OCI-LY7 (cell line): ENCODE results near the gene TBXA2R. TPM values are rescaled to one million over a fixed set of nuclear protein-coding genes. Genes with fewer than 3 reads are reported as not detected.

ENCODE experiments used
- BruUV-seq: library from RNA; stranded (reverse); fragments of 400-500 nt; replicated peaks from 2 replicates; lab custom pipeline; 2021; lab: Mats Ljungman, UMichigan
- CTCF ChIA-PET: fragments of 300-600 bp; sonication (Branson Sonifier 250); formaldehyde crosslinking; loops from one replicate; lab custom pipeline; 2022; ENCODE audit warnings: antibody characterized with exemption; ENCODE audit not compliant: unreplicated experiment; lab: Charles Lee
- POLR2A ChIA-PET: fragments of 300-600 bp; sonication (Branson Sonifier 250); formaldehyde crosslinking; loops from one replicate; lab custom pipeline; 2022; ENCODE audit warnings: antibody characterized with exemption; lab: Charles Lee
- DNase-seq: peaks from one replicate; pipeline ENCODE4 v3.0.0-alpha.2; 2015; ENCODE audit warnings: low spot score
- H2AFZ ChIP-seq: fragments of 200-600 bp; sonication (generic), shearing (Covaris generic); 2 replicates; pipeline ENCODE4 v1.6.1; 2014; ENCODE audit warnings: mild to moderate bottlenecking, antibody characterized with exemption, low read length, moderate library complexity
- H3K27ac ChIP-seq: fragments of 200-600 bp; sonication (generic); 2 replicates; pipeline ENCODE4 v1.5.1; 2014; ENCODE audit warnings: mixed run types, low read depth, mild to moderate bottlenecking, moderate library complexity, low read length, inconsistent platforms; ENCODE audit not compliant: poor library complexity, severe bottlenecking
- H3K36me3 ChIP-seq: fragments of 200-600 bp; sonication (generic); 2 replicates; pipeline ENCODE4 v1.6.1; 2014; ENCODE audit warnings: mild to moderate bottlenecking, antibody characterized with exemption, low read length, moderate library complexity, mixed read lengths; ENCODE audit not compliant: insufficient read depth
- H3K4me1 ChIP-seq: fragments of 200-600 bp; sonication (generic); 2 replicates; pipeline ENCODE4 v1.5.1; 2014; ENCODE audit warnings: mild to moderate bottlenecking, low read length; ENCODE audit not compliant: insufficient read depth, poor library complexity, severe bottlenecking
- H3K4me2 ChIP-seq: fragments of 200-600 bp; sonication (generic); 2 replicates; pipeline ENCODE4 v1.6.1; 2014; ENCODE audit warnings: mild to moderate bottlenecking, low read length
- H3K4me3 ChIP-seq: fragments of 200-600 bp; sonication (generic); 2 replicates; pipeline ENCODE4 v1.5.1; 2014; ENCODE audit warnings: mild to moderate bottlenecking, low read depth, low read length; ENCODE audit not compliant: poor library complexity, severe bottlenecking
- H3K79me2 ChIP-seq: fragments of 200-600 bp; sonication (generic); 2 replicates; pipeline ENCODE4 v1.6.1; 2016; ENCODE audit warnings: low read depth, mild to moderate bottlenecking, low read length, moderate library complexity, mixed read lengths; ENCODE audit not compliant: insufficient read depth
- H3K9me2 ChIP-seq: fragments of 200-600 bp; sonication (generic); 2 replicates; pipeline ENCODE4 v1.6.1; 2016; ENCODE audit warnings: mild to moderate bottlenecking, low read length, mixed read lengths; ENCODE audit not compliant: insufficient read depth
- H3K9me3 ChIP-seq: fragments of 200-600 bp; sonication (generic); 2 replicates; pipeline ENCODE4 v1.6.1; 2014; ENCODE audit warnings: mild to moderate bottlenecking, mixed run types, low read length, mixed read lengths
- H4K20me1 ChIP-seq: fragments of 200-600 bp; sonication (generic); 2 replicates; pipeline ENCODE4 v1.6.1; 2014; ENCODE audit warnings: mild to moderate bottlenecking, antibody characterized with exemption, low read length, moderate library complexity, mixed read lengths; ENCODE audit not compliant: insufficient read depth
- CTCF ChIP-seq: fragments of 200-600 bp; sonication (generic); conservative IDR thresholded peaks from 2 replicates; pipeline ENCODE4 v1.5.1; 2014; ENCODE audit warnings: mild to moderate bottlenecking, antibody characterized with exemption, low read length, moderate library complexity, mixed read lengths
- EZH2phosphoT487 ChIP-seq: fragments of 200-600 bp; sonication (generic); IDR thresholded peaks from 2 replicates; pipeline ENCODE4 v1.6.1; 2018; ENCODE audit warnings: low read depth, borderline replicate concordance, mild to moderate bottlenecking, mixed run types, antibody characterized with exemption, low read length, moderate library complexity, mixed read lengths
- intact Hi-C: fragments of 100-400 bp; cut with micrococcal nuclease; formaldehyde crosslinking; loops from one replicate; pipeline ENCODE4 v1.10.0; 2022; ENCODE audit not compliant: unreplicated experiment
- total RNA-seq, 2 experiments: library from RNA; depleted of rRNA in 1 of 2; stranded (reverse); fragments of >200 nt in 1 of 2; shearing (Covaris generic) in 1 of 2; gene quantifications; 2 replicates each; pipeline ENCODE4 v1.2.3, GENCODE V29; 2014 to 2022

Gene TBXA2R
- total RNA-seq, 2 experiments from 2014 or later: not detected

- CTCF ChIA-PET: no interaction called here
- H3K4me1 ChIP-seq: peaks cover 7% of the 10 kb centered on the region
Measured at GRCh38 chr19:3612330-3612729, 5.7 kb upstream of the TBXA2R start.

DNA sequence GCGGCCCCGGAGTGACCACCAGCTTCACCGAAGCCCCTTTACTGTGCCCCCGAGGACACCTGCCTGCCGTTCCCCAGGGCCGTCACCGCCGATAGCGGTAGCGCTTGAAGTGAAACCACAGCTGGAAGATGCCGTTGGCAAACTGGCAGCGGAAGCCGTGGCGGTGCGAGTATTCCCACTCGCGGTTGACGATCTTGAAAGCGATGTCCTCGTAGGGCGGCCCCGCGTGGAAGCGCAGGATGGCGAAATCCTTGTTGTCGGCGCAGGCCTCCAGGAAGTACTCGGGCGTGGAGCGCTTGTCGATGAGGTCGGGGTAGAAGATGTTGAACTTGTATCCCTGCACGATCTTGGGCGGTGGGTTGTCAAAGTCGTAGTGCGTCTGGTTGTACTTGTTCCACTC is 5.2 kb upstream of the TBXA2R start:
- DNase-seq: no peak
- Histone ChIP-seq H3K36me3 (peaks cover 26% of the 10 kb centered on the region), H3K79me2 (no peaks in the 10 kb centered on the region), H3K9me2 (no peaks in the 10 kb centered on the region), H3K4me1 (peaks cover 7% of the 10 kb centered on the region), H3K27ac (no peak overlapping the region), H2AFZ (no peak overlapping the region), H3K4me2 (no peak overlapping the region), H3K4me3 (no peak overlapping the region), H3K9me3 (no peaks in the 10 kb centered on the region), H4K20me1 (no peaks in the 10 kb centered on the region)
- BruUV-seq: no TSS peak
- POLR2A ChIA-PET: no interaction called here
- TF ChIP-seq EZH2phosphoT487 (no peak), CTCF (no peak)
- CTCF ChIA-PET: no interaction called here
- intact Hi-C loops: no loop called here

More at GRCh38 chr19:3612330-3612729, 5.7 kb upstream of the TBXA2R start:
- Histone ChIP-seq H2AFZ (no peak overlapping the region), H3K9me2 (no peaks in the 10 kb centered on the region), H4K20me1 (no peaks in the 10 kb centered on the region), H3K4me3 (no peak overlapping the region), H3K79me2 (no peaks in the 10 kb centered on the region), H3K27ac (no peak overlapping the region), H3K4me2 (no peak overlapping the region), H3K9me3 (no peaks in the 10 kb centered on the region), H3K36me3 (peaks cover 26% of the 10 kb centered on the region)
- no TSS peak for BruUV-seq
- POLR2A ChIA-PET: no interaction called here
- no peak for DNase-seq
- TF ChIP-seq CTCF: no peak
- no peak for TF ChIP-seq EZH2phosphoT487
- intact Hi-C loops: no loop called here

DNA sequence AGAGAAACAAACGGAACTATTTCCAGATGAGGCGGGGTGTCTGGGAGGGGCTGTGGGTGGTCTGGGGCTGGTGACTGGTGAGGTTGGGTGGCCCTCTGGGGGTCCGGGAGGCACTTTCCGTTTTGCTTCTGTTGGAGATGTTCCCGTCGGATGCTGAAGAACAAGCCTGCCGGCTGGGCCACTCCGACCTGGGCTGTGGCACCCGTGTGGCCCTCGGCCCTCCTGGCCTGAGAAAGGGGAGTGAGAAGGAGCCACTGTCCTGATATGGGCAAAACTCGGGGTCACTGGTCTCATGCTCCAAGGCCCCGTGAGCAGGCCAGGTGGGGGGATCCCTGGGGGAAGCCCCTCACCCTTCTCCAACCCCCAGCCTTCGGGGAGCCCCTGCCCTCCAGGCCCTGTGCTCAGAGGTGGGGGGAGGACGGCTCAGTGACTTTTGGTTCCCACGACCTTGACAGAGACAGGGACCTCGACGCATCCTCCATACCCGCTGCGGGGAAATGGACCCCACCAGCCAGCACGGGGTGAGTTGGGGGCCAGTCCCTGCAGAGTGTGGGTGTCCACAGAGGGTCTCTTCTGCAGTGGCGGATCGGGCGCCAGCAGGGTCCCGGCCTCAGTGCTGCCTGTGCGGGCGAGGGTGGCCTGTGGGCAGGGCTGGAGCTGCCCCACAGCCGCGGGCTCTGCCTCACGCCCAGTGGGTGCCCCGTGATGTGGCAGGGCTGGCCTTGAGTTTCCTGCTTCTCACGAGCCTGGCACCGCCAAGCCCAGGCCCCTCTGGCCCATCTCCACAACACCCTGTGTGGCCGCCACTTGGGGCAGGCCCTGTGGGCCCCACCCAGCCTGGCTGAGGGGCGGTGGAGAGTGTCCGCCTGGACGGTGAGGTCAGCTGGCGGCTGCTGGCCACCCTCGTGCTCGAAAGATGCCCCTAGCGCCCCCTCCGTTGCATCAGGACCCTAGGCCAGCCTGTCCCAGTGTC is 4.4 kb upstream of the TBXA2R start:
- H3K4me1 ChIP-seq: peaks cover 11% of the 10 kb centered on the region
- POLR2A ChIA-PET: no interaction called here
- H3K79me2 ChIP-seq: no peaks in the 10 kb centered on the region
- peaks cover 26% of the 10 kb centered on the region for H3K36me3 ChIP-seq
- no peaks in the 10 kb centered on the region for H3K9me2 ChIP-seq
- H3K4me2 ChIP-seq: no peak overlapping the region
- H3K27ac ChIP-seq: no peak overlapping the region
- H3K4me3 ChIP-seq: no peak overlapping the region
- no peak overlapping the region for H2AFZ ChIP-seq
- CTCF ChIA-PET: no interaction called here
- TF ChIP-seq EZH2phosphoT487 (no peak), CTCF (no peak)
- no peaks in the 10 kb centered on the region for H4K20me1 ChIP-seq
- no peaks in the 10 kb centered on the region for H3K9me3 ChIP-seq
- DNase-seq: no peak
- intact Hi-C loops: no loop called here
- BruUV-seq: no TSS peak
